ENCODE results near the gene RTP4.

RTP4 gene, protein sequence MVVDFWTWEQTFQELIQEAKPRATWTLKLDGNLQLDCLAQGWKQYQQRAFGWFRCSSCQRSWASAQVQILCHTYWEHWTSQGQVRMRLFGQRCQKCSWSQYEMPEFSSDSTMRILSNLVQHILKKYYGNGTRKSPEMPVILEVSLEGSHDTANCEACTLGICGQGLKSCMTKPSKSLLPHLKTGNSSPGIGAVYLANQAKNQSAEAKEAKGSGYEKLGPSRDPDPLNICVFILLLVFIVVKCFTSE
- long read RNA-seq, result 0 reads

DNA sequence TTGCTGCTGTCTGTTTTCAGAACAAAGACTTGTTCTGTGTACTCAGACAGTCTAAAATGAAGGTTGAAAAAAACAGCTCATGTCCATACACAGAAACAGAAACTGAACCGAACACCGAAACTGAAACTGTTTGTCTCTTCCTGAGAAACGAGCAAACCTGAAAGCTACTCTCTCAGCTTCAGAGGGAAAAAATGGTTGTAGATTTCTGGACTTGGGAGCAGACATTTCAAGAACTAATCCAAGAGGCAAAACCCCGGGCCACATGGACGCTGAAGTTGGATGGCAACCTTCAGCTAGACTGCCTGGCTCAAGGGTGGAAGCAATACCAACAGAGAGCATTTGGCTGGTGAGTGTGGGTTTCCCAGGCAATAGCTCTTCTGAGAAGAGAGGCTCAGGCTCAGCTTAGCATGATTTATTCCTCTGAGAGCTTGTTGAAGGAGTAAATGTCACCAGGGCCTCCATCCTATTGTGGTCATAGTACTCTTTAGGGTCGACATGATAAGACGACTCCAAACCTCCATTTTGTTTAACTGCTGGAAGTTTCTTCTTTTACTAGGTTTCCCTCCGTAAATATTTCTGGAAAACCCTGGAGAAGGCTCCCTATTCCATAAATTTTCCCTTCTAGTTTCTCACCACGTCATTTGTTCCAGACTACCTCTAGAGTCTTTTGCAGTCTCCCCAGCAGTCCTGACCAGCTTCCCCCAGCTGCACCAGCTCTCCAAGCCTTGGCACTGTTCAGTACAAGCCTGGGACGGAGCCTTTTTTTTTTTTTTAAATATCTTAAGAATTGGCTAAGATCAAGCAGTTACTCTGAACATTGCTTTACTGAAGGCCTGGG is at the start of gene RTP4:
TSS of gene RTP4 (plus strand) at position 135 of the 838 bp plus-strand sequence. CDS start at position 192, 57 bp downstream.
- no peak within 1 kb of the TSS; the same call in 1 of the 2 replicates for H3K4me3 ChIP-seq (replicated peaks; ENCODE audit: insufficient read depth, low read length)
- TF ChIP-seq SPI1 (IDR thresholded peaks at IDR 0.05; ENCODE audit: borderline replicate concordance, low read depth), result no peak
- TF ChIP-seq POLR2AphosphoS5 (IDR thresholded peaks at IDR 0.05; ENCODE audit: low read depth), result no peak
- TF ChIP-seq, protein P1, sequence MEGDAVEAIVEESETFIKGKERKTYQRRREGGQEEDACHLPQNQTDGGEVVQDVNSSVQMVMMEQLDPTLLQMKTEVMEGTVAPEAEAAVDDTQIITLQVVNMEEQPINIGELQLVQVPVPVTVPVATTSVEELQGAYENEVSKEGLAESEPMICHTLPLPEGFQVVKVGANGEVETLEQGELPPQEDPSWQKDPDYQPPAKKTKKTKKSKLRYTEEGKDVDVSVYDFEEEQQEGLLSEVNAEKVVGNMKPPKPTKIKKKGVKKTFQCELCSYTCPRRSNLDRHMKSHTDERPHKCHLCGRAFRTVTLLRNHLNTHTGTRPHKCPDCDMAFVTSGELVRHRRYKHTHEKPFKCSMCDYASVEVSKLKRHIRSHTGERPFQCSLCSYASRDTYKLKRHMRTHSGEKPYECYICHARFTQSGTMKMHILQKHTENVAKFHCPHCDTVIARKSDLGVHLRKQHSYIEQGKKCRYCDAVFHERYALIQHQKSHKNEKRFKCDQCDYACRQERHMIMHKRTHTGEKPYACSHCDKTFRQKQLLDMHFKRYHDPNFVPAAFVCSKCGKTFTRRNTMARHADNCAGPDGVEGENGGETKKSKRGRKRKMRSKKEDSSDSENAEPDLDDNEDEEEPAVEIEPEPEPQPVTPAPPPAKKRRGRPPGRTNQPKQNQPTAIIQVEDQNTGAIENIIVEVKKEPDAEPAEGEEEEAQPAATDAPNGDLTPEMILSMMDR (IDR thresholded peaks at IDR 0.05; ENCODE audit: insufficient read depth, low read length), result no peak
- no peak for TF ChIP-seq GABPA (IDR thresholded peaks at IDR 0.05; ENCODE audit: low read depth)
- TF ChIP-seq REST (IDR thresholded peaks at IDR 0.05; ENCODE audit: insufficient replicate concordance, low read depth), result no peak
- DNase-seq (ENCODE audit: low read depth in 1 of 2, low spot score in 1 of 2), result no peak
- H3K27me3 ChIP-seq (ENCODE audit: insufficient read depth, poor library complexity, severe bottlenecking), result no peaks in the 10 kb centered on the region
- no peak within 1 kb of the TSS for H3K27ac ChIP-seq (replicated peaks)

DNA sequence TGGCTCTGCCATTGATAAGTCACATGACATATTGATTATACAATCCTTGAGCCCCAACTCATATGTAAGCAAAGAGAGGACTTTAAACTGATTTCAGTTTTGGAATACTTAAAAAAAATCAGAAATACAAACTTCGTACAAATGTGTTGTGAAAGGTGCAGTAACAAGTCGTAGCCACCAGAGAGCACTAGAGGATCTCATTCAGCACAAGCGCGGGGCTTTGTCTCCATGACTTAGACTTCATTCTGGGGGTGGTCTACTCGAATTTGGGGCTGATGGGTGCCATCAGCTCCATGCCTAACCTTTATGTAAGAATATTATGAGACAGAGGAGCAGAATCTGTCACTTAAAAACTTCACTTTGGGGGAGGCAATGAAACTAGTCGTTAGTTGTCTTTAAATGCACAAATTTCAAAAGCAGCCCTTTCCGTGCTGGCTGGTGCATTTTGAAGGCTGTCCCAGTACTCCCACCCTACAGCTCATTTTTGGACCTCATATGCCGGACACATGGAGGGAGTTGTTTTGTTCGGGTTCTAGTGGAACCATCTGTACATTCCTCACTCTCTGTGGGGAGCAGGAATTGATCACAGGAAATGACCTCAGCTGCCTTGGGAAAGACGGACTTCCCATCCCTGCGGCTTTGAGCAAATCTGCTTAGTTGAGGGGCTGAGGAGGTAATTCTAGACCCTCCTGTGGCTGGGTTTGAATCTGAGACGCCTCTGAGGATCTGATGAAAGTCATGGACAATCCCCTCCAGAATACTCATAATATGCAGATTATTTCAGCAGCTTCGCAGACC is 49.2 kb upstream of the RTP4 start:
- Histone ChIP-seq H3K27me3 (ENCODE audit: insufficient read depth, poor library complexity, severe bottlenecking) (peaks cover 2% of the 10 kb centered on the region), H3K4me3 (replicated peaks; ENCODE audit: insufficient read depth, low read length) (no peak overlapping the region), H3K27ac (replicated peaks) (no peak overlapping the region)
- peak; percentile 1 to 27 for DNase-seq (ENCODE audit: low read depth in 1 of 2, low spot score in 1 of 2)
- TF ChIP-seq, protein P1 (IDR thresholded peaks at IDR 0.05; ENCODE audit: insufficient read depth, low read length), result peak; percentile 31
- no peak for TF ChIP-seq SPI1 (IDR thresholded peaks at IDR 0.05; ENCODE audit: borderline replicate concordance, low read depth)

GRCh38 chr3:187319699-187320302 is 48.4 kb upstream of the RTP4 start:
- no peak overlapping the region for H3K27ac ChIP-seq (replicated peaks)
- H3K27me3 ChIP-seq (ENCODE audit: insufficient read depth, poor library complexity, severe bottlenecking), result peaks cover 2% of the 10 kb centered on the region
- peak; percentile 85 for TF ChIP-seq SPI1 (IDR thresholded peaks at IDR 0.05; ENCODE audit: borderline replicate concordance, low read depth)
- TF ChIP-seq, protein P1 (IDR thresholded peaks at IDR 0.05; ENCODE audit: insufficient read depth, low read length), result peak; percentile 91
- no peak for TF ChIP-seq POLR2AphosphoS5 (IDR thresholded peaks at IDR 0.05; ENCODE audit: low read depth)
- TF ChIP-seq REST (IDR thresholded peaks at IDR 0.05; ENCODE audit: insufficient replicate concordance, low read depth), result no peak
- no peak overlapping the region for H3K4me3 ChIP-seq (replicated peaks; ENCODE audit: insufficient read depth, low read length)
- DNase-seq (ENCODE audit: low read depth in 1 of 2, low spot score in 1 of 2), result peak; percentile 42 to 71
